Peyer's patch (tissue), 4 donors: Measurements from ENCODE around the gene FOXJ1. TPM values are rescaled to one million over a fixed set of nuclear protein-coding genes. Genes with fewer than 3 reads are reported as not detected.

Experiments used
- DNase-seq, 3 donors: peaks; one replicate each; pipeline ENCODE4 v3.0.0-alpha.2; 2017 to 2019
- H3K27ac ChIP-seq, 4 donors: fragments of 200-600 bp; sonication (generic); one replicate each; pipeline ENCODE4 v1.5.1; 2016 to 2019
- H3K27me3 ChIP-seq, 2 donors: fragments of 200-600 bp; sonication (generic); one replicate each; pipeline ENCODE4 v1.5.1; 2019
- H3K36me3 ChIP-seq, 3 donors: fragments of 200-600 bp; sonication (generic); one replicate each; pipeline ENCODE4 v1.5.1; 2016 to 2019
- H3K4me1 ChIP-seq, 4 donors: fragments of 200-600 bp; sonication (generic); one replicate each; pipeline ENCODE4 v1.5.1; 2016 to 2019
- H3K4me3 ChIP-seq, 4 donors: fragments of 200-600 bp; sonication (generic); 1 replicate in 3 of 4; 2 replicates in 1 of 4; pipeline ENCODE4 v1.5.1; 2016 to 2019; ENCODE audit warnings: mild to moderate bottlenecking in 1 of 4
- H3K9me3 ChIP-seq, 4 donors: fragments of 200-600 bp; sonication (generic); one replicate each; pipeline ENCODE4 v1.5.1; 2016 to 2019; ENCODE audit warnings: mild to moderate bottlenecking in 1 of 4
- POLR2A ChIP-seq, 2 donors: fragments of 450-650 bp; IDR thresholded peaks; one replicate each; pipeline ENCODE4 v1.5.1; 2017; ENCODE audit warnings: antibody characterized with exemption in 2 of 2, mild to moderate bottlenecking in 2 of 2, moderate library complexity in 2 of 2
- total RNA-seq, 4 donors: library from RNA; depleted of rRNA; stranded (reverse); fragments of >200 nt; gene quantifications; one replicate each; pipeline ENCODE4 v1.1.0, GENCODE V29; 2016
- TF ChIP-seq, protein P1 (sequence below), 6 experiments: fragments of 450-650 bp in 4 of 6; fragments of 200-600 bp in 2 of 6; sonication (generic) in 1 of 6; IDR thresholded peaks; one replicate each; pipeline ENCODE4 v1.5.1; 2017 to 2019; ENCODE audit warnings: antibody characterized with exemption in 6 of 6, mild to moderate bottlenecking in 3 of 6, moderate library complexity in 1 of 6

The FOXJ1 gene
- total RNA-seq, 4 donors from 2014 or later: not detected

GRCh38 chr17:76164331-76164730 is 23.3 kb upstream of the FOXJ1 start:
- no peak overlapping the region for H3K4me3 ChIP-seq
- peaks cover 0 to 8% (median 0%) of the 10 kb centered on the region in 3 donors for H3K36me3 ChIP-seq
- no peaks in the 10 kb centered on the region for H3K9me3 ChIP-seq
- no peaks in the 10 kb centered on the region for H3K27me3 ChIP-seq
- H3K27ac ChIP-seq: no peak overlapping the region
- no peak for DNase-seq
- no peak for TF ChIP-seq POLR2A (IDR thresholded peaks at IDR 0.05)
- TF ChIP-seq, protein P1, sequence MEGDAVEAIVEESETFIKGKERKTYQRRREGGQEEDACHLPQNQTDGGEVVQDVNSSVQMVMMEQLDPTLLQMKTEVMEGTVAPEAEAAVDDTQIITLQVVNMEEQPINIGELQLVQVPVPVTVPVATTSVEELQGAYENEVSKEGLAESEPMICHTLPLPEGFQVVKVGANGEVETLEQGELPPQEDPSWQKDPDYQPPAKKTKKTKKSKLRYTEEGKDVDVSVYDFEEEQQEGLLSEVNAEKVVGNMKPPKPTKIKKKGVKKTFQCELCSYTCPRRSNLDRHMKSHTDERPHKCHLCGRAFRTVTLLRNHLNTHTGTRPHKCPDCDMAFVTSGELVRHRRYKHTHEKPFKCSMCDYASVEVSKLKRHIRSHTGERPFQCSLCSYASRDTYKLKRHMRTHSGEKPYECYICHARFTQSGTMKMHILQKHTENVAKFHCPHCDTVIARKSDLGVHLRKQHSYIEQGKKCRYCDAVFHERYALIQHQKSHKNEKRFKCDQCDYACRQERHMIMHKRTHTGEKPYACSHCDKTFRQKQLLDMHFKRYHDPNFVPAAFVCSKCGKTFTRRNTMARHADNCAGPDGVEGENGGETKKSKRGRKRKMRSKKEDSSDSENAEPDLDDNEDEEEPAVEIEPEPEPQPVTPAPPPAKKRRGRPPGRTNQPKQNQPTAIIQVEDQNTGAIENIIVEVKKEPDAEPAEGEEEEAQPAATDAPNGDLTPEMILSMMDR (IDR thresholded peaks at IDR 0.05): no peak
- H3K4me1 ChIP-seq: no peaks in the 10 kb centered on the region

GRCh38 chr17:76163919-76164318 is 22.9 kb upstream of the FOXJ1 start:
- Histone ChIP-seq H3K36me3 (peaks cover 0 to 13% (median 0%) of the 10 kb centered on the region in 3 donors), H3K9me3 (no peaks in the 10 kb centered on the region), H3K27me3 (no peaks in the 10 kb centered on the region), H3K4me1 (no peaks in the 10 kb centered on the region), H3K27ac (no peak overlapping the region), H3K4me3 (no peak overlapping the region)
- no peak for DNase-seq
- TF ChIP-seq, protein P1 (IDR thresholded peaks at IDR 0.05): no peak
- no peak for TF ChIP-seq POLR2A (IDR thresholded peaks at IDR 0.05)

DNA sequence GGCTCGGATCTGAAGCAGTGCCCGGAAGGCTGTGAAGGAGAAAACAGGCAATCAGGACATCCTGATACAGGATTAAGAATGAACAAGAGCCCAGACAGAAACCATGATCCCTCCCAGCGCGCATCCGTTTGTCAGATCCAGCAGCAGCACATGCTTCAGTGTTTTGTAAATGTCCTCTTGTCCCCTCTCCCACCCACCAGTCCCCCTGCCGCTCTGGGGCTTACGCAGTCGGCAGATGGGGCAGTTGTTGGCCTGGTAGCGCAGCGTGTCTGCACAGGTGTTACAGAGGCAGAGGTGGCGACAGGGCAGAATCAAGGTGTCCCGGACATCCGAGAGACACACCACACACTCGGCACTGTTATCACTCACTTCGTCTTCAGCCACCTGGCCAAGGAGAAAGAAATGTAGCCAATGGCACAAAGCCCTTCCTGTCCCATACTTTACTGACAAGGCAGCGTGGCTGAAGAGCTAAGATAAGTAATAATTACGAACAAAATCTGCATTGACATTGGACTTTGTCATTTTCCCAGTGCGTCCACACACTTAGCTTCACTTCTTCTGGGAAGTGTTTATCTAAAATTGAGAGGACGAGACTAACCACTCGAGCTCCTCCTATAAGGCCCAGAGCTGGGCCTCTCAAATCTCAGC is 20.7 kb upstream of the FOXJ1 start:
- H3K4me3 ChIP-seq: no peak overlapping the region

GRCh38 chr17:76160896-76161528 is 20.0 kb upstream of the FOXJ1 start:
- no peak overlapping the region for H3K27ac ChIP-seq
- peaks cover 0 to 23% (median 0%) of the 10 kb centered on the region in 3 donors for H3K36me3 ChIP-seq
- no peak overlapping the region for H3K4me3 ChIP-seq
- H3K9me3 ChIP-seq: no peaks in the 10 kb centered on the region
- DNase-seq: no peak
- no peaks in the 10 kb centered on the region for H3K4me1 ChIP-seq
- TF ChIP-seq POLR2A (IDR thresholded peaks at IDR 0.05): no peak
- TF ChIP-seq, protein P1 (IDR thresholded peaks at IDR 0.05): no peak
- H3K27me3 ChIP-seq: no peaks in the 10 kb centered on the region

More for the DNA sequence above, 20.7 kb upstream of the FOXJ1 start:
- no peaks in the 10 kb centered on the region for H3K9me3 ChIP-seq
- TF ChIP-seq, protein P1 (IDR thresholded peaks at IDR 0.05): no peak
- no peak for TF ChIP-seq POLR2A (IDR thresholded peaks at IDR 0.05)
- H3K27me3 ChIP-seq: no peaks in the 10 kb centered on the region
- H3K36me3 ChIP-seq: peaks cover 0 to 26% (median 0%) of the 10 kb centered on the region in 3 donors
- H3K4me1 ChIP-seq: no peaks in the 10 kb centered on the region
- DNase-seq: peak in 1 of 3 donors; percentile 43
- H3K27ac ChIP-seq: no peak overlapping the region

DNA sequence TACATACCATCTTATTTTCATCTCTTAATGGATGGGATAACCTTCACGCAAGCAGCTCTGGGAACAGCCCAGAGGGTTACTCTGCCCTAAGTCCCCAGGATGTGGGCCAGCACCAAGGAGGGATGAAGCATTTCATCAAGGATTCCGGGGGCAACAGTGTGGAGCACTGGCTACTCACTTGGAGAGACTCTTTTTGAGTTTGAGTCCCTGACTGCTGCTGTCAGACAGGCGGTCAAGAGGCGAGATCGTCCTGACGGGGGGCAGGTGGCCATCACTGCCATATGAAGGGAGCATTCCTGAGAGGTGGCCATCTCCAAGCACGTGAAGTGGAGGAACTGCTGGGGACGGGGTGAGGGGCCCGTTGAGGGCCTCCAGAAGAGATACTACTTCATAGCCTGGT is 18.1 kb upstream of the FOXJ1 start:
- Histone ChIP-seq H3K4me3 (no peak overlapping the region), H3K36me3 (peaks cover 0 to 22% (median 0%) of the 10 kb centered on the region in 3 donors), H3K27ac (no peak overlapping the region), H3K4me1 (no peaks in the 10 kb centered on the region), H3K27me3 (no peaks in the 10 kb centered on the region), H3K9me3 (no peaks in the 10 kb centered on the region)
- DNase-seq: no peak
- TF ChIP-seq, protein P1 (IDR thresholded peaks at IDR 0.05): no peak
